GM06990 (cell line): ENCODE results near the gene NDRG4.
A peak's percentile ranks its signal among the peaks of the same experiment; 100 is the strongest.

Experiments
- DNase-seq: peaks from one replicate; pipeline ENCODE4 v3.0.0-alpha.2; 2011; ENCODE audit not compliant: insufficient read length; ENCODE audit errors: extremely low read depth
- H3K27me3 ChIP-seq: replicated peaks from 2 replicates; pipeline ENCODE4 v1.6.0; 2011; ENCODE audit warnings: low read length; ENCODE audit not compliant: control insufficient read depth, insufficient read depth
- H3K36me3 ChIP-seq: 2 replicates; pipeline ENCODE4 v1.5.1; 2011; ENCODE audit warnings: low read length; ENCODE audit not compliant: control insufficient read depth, insufficient read depth
- H3K4me3 ChIP-seq: replicated peaks from 2 replicates; pipeline ENCODE4 v1.5.1; 2011; ENCODE audit warnings: low read depth, mild to moderate bottlenecking, control low read depth, low read length
- TF ChIP-seq, protein P1 (sequence below): IDR thresholded peaks from 2 replicates; pipeline ENCODE4 v1.5.1; 2011; ENCODE audit warnings: low read length, control low read depth, mild to moderate bottlenecking, inconsistent platforms; ENCODE audit not compliant: insufficient read depth, poor library complexity, severe bottlenecking

The NDRG4 gene

GRCh38 chr16:58516768-58517107 is 16.8 kb downstream of the NDRG4 start:
- DNase-seq: no peak
- H3K36me3 ChIP-seq: peaks cover 9% of the 10 kb centered on the region
- TF ChIP-seq, protein P1, sequence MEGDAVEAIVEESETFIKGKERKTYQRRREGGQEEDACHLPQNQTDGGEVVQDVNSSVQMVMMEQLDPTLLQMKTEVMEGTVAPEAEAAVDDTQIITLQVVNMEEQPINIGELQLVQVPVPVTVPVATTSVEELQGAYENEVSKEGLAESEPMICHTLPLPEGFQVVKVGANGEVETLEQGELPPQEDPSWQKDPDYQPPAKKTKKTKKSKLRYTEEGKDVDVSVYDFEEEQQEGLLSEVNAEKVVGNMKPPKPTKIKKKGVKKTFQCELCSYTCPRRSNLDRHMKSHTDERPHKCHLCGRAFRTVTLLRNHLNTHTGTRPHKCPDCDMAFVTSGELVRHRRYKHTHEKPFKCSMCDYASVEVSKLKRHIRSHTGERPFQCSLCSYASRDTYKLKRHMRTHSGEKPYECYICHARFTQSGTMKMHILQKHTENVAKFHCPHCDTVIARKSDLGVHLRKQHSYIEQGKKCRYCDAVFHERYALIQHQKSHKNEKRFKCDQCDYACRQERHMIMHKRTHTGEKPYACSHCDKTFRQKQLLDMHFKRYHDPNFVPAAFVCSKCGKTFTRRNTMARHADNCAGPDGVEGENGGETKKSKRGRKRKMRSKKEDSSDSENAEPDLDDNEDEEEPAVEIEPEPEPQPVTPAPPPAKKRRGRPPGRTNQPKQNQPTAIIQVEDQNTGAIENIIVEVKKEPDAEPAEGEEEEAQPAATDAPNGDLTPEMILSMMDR: no peak
- H3K27me3 ChIP-seq: no peaks in the 10 kb centered on the region
- no peak overlapping the region for H3K4me3 ChIP-seq

- TF ChIP-seq, protein P1: no peak
- Histone ChIP-seq H3K36me3 (peaks cover 11% of the 10 kb centered on the region), H3K27me3 (no peaks in the 10 kb centered on the region), H3K4me3 (peak overlapping the region; percentile 6)
- DNase-seq: no peak
These were observed 18.4 kb downstream of the NDRG4 start for GRCh38 chr16:58518083-58518979.

DNA sequence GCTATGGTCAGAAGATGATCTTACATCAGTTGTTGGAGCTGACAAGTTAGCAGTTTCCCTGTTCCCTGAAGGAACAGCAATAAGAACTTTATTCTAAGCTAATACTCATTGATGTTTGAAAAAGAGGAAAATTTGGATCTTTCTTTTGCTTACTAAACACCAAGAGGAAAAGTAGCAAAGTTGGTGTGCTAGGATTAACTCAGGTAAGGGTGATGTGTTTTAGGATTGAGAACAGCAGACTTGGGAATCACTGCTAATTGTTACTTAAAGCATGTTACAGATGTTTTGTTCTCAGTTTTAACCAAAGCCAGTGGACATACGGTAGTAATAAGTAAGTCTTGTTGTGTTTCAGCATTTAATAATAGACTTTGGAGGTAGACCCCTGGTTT is 19.0 kb downstream of the NDRG4 start:
- H3K27me3 ChIP-seq: no peaks in the 10 kb centered on the region
- H3K36me3 ChIP-seq: peaks cover 11% of the 10 kb centered on the region
- H3K4me3 ChIP-seq: peak overlapping the region; percentile 5; the same call in 1 of the 2 replicates
- no peak for DNase-seq
- TF ChIP-seq, protein P1: no peak

DNA sequence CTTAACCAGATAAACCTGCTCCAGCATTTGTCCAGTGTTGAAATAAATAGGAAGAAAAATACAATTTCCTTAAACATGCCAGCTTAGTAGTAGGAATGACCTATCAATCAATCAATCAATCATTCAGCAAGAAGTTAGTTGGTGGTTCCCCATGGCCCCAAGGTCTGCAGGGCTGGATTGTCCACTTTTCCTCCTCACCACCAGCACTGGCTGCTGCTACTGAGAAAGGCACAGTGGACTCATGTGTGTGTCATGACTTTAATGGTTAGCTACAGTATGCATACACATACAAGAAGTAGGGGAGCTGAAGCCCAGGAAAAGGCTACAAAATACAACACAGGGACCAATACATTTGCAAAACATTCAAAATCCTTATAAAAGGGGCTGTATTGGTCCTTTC is 19.8 kb downstream of the NDRG4 start:
- Histone ChIP-seq H3K36me3 (peaks cover 11% of the 10 kb centered on the region), H3K27me3 (no peaks in the 10 kb centered on the region), H3K4me3 (no peak overlapping the region)
- TF ChIP-seq, protein P1: no peak
- no peak for DNase-seq

DNA sequence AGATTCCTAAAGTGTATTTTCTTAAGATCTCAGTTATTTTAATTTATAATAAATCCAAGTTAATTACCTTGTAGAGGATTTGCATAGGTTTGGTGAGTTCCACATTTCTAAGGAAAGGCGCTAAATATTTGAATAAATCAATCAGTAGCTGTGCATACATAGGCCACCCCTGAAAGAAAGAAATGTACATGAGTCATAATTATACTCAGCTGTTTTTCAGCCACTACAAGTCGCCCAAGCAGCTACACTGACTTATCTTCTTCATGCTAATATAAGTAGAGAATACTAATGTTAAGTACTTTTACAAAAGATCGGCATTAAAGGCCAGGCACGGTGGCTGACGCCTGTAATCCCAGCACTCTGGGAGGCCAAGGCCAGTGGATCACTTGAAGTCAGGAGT is 30.2 kb downstream of the NDRG4 start:
- no peaks in the 10 kb centered on the region for H3K27me3 ChIP-seq
- TF ChIP-seq, protein P1: no peak
- peaks cover 29% of the 10 kb centered on the region for H3K36me3 ChIP-seq
- DNase-seq: no peak
- no peak overlapping the region for H3K4me3 ChIP-seq
